HFFc6 (cell line): ENCODE measurements around the gene EEFSEC. TPM values are rescaled to one million over a fixed set of nuclear protein-coding genes. Genes with fewer than 3 reads are reported as not detected.

Experiments used
- DNase-seq: peaks from one replicate; pipeline ENCODE4 v3.0.0-alpha.2; 2018
- H3K27ac Mint-ChIP-seq: 2 replicates; pipeline ENCODE4 v1.8.0; 2020; ENCODE audit warnings: mild to moderate bottlenecking, mixed read lengths
- H3K27me3 Mint-ChIP-seq: 2 replicates; pipeline ENCODE4 v1.8.0; 2021; ENCODE audit warnings: mild to moderate bottlenecking, moderate library complexity, mixed read lengths; ENCODE audit not compliant: insufficient read depth
- H3K36me3 Mint-ChIP-seq: 2 replicates; pipeline ENCODE4 v1.8.0; 2021; ENCODE audit warnings: low read depth, mixed read lengths
- H3K4me1 Mint-ChIP-seq: 2 replicates; pipeline ENCODE4 v1.8.0; 2020; ENCODE audit warnings: low read depth, mixed read lengths
- H3K4me3 Mint-ChIP-seq: 2 replicates; pipeline ENCODE4 v1.8.0; 2020; ENCODE audit warnings: mild to moderate bottlenecking, moderate library complexity, mixed read lengths
- H3K9me3 Mint-ChIP-seq: 2 replicates; pipeline ENCODE4 v1.8.0; 2020; ENCODE audit warnings: mild to moderate bottlenecking, mixed read lengths
- CTCF ChIP-seq: fragments of 200-600 bp; sonication (generic); IDR thresholded peaks from 2 replicates; pipeline ENCODE4 v1.5.0; 2021; ENCODE audit warnings: antibody characterized with exemption, mild to moderate bottlenecking
- total RNA-seq, 6 experiments: library from RNA; stranded (reverse); fragmentation: NEBNext Ultra II Directional; extraction: Animal tissue kit (Norgen Biotek cat#: 25700); gene quantifications; 2 replicates in 1 of 6; 3 replicates in 5 of 6; pipeline ENCODE4 v1.2.3, GENCODE V29; 2021

Gene EEFSEC
- total RNA-seq, 6 experiments from 2014 or later = 8.2 to 11.6 (median 11.0) TPM

- Mint-ChIP-seq H3K9me3 (peaks cover 13% of the 10 kb centered on the region), H3K4me3 (no peak overlapping the region), H3K27ac (no peak overlapping the region), H3K36me3 (peaks cover 20% of the 10 kb centered on the region), H3K4me1 (no peaks in the 10 kb centered on the region), H3K27me3 (peaks cover 1% of the 10 kb centered on the region; the same call in 1 of the 2 replicates)
- TF ChIP-seq CTCF = no peak
- no peak for DNase-seq
These were observed 110.7 kb downstream of the EEFSEC start for GRCh38 chr3:128263946-128264345.

- TF ChIP-seq CTCF = no peak
- 0 out of 2 replicates have a peak, but pooled peaks cover 3% of the 10 kb centered on the region for H3K36me3 Mint-ChIP-seq
- H3K4me3 Mint-ChIP-seq = no peak overlapping the region
- no peaks in the 10 kb centered on the region for H3K9me3 Mint-ChIP-seq
- no peak overlapping the region for H3K27ac Mint-ChIP-seq
- no peak for DNase-seq
- H3K4me1 Mint-ChIP-seq = no peaks in the 10 kb centered on the region
- peaks cover 1% of the 10 kb centered on the region; the same call in 1 of the 2 replicates for H3K27me3 Mint-ChIP-seq
These were observed 113.2 kb downstream of the EEFSEC start for GRCh38 chr3:128266453-128266852.

GRCh38 chr3:128267541-128267940 is 114.3 kb downstream of the EEFSEC start:
- H3K36me3 Mint-ChIP-seq = no peaks in the 10 kb centered on the region
- TF ChIP-seq CTCF = no peak
- H3K4me3 Mint-ChIP-seq = no peak overlapping the region
- H3K9me3 Mint-ChIP-seq = no peaks in the 10 kb centered on the region
- H3K27me3 Mint-ChIP-seq = peaks cover 1% of the 10 kb centered on the region
- no peak overlapping the region for H3K27ac Mint-ChIP-seq
- no peak for DNase-seq
- no peaks in the 10 kb centered on the region for H3K4me1 Mint-ChIP-seq

GRCh38 chr3:128269006-128269775 is 115.9 kb downstream of the EEFSEC start:
- H3K9me3 Mint-ChIP-seq = no peaks in the 10 kb centered on the region

GRCh38 chr3:128269796-128270195 is 116.5 kb downstream of the EEFSEC start:
- Mint-ChIP-seq H3K27ac (no peak overlapping the region), H3K4me3 (no peak overlapping the region), H3K36me3 (no peaks in the 10 kb centered on the region), H3K27me3 (peaks cover 1% of the 10 kb centered on the region), H3K4me1 (peaks cover 8% of the 10 kb centered on the region), H3K9me3 (no peaks in the 10 kb centered on the region)
- no peak for DNase-seq
- TF ChIP-seq CTCF = no peak

More at GRCh38 chr3:128269006-128269775, 115.9 kb downstream of the EEFSEC start:
- no peak for DNase-seq
- Mint-ChIP-seq H3K27me3 (peaks cover 1% of the 10 kb centered on the region), H3K4me3 (no peak overlapping the region), H3K27ac (no peak overlapping the region), H3K4me1 (peaks cover 2% of the 10 kb centered on the region), H3K36me3 (no peaks in the 10 kb centered on the region)
- no peak for TF ChIP-seq CTCF
